SK-N-SH treated with all-trans-retinoic acid at 6 μM for 48 hours (cell line): ENCODE measurements around the gene IL20.

Experiments
- ARNTL ChIP-seq: fragments of 450-650 bp; formaldehyde crosslinking; IDR thresholded peaks from 2 replicates; pipeline ENCODE4 v1.5.0; 2020; ENCODE audit warnings: low read depth, mild to moderate bottlenecking, moderate library complexity, borderline replicate concordance
- CSDC2 ChIP-seq: fragments of 250-450 bp; sonication (Bioruptor Pico); IDR thresholded peaks from 2 replicates; pipeline ENCODE4 v1.5.0; 2020; ENCODE audit warnings: mild to moderate bottlenecking, moderate library complexity
- ESRRG ChIP-seq: fragments of 250-450 bp; sonication (Bioruptor Pico); IDR thresholded peaks from 2 replicates; pipeline ENCODE4 v1.6.1; 2021; ENCODE audit warnings: mild to moderate bottlenecking
- OSR1 ChIP-seq: fragments of 250-450 bp; sonication (Bioruptor Pico); IDR thresholded peaks from 2 replicates; pipeline ENCODE4 v1.8.0; 2022; ENCODE audit warnings: moderate library complexity, mild to moderate bottlenecking, inconsistent platforms
- PPARA ChIP-seq: fragments of 250-450 bp; sonication (Bioruptor Pico); IDR thresholded peaks from 2 replicates; pipeline ENCODE4 v1.5.0; 2020; ENCODE audit warnings: mild to moderate bottlenecking, borderline replicate concordance
- RARB ChIP-seq: fragments of 250-450 bp; sonication (Bioruptor Pico); IDR thresholded peaks from 2 replicates; pipeline ENCODE4 v1.8.0; 2021; ENCODE audit warnings: mild to moderate bottlenecking, moderate library complexity
- ZFP30 ChIP-seq: fragments of 450-650 bp; formaldehyde crosslinking; IDR thresholded peaks from 2 replicates; pipeline ENCODE4 v1.5.0; 2022; ENCODE audit warnings: mild to moderate bottlenecking, moderate library complexity
- ZNF70 ChIP-seq: fragments of 450-650 bp; formaldehyde crosslinking; IDR thresholded peaks from 2 replicates; pipeline ENCODE4 v1.5.0; 2020; ENCODE audit warnings: mild to moderate bottlenecking, moderate library complexity
- TF ChIP-seq, protein P1 (sequence below): fragments of 250-450 bp; sonication (Bioruptor Pico); IDR thresholded peaks from 2 replicates; pipeline ENCODE4 v1.5.1; 2021; ENCODE audit warnings: mild to moderate bottlenecking, moderate library complexity
- TF ChIP-seq, protein P2 (sequence below): fragments of 250-450 bp; sonication (Bioruptor Pico); IDR thresholded peaks from 2 replicates; pipeline ENCODE4 v1.8.0; 2020; ENCODE audit warnings: mild to moderate bottlenecking, moderate library complexity, borderline replicate concordance
- TF ChIP-seq, protein P3 (sequence below): fragments of 250-450 bp; sonication (Bioruptor Pico); IDR thresholded peaks from 2 replicates; pipeline ENCODE4 v1.5.0; 2020; ENCODE audit warnings: mild to moderate bottlenecking, moderate library complexity
- TF ChIP-seq, protein P4 (sequence below): fragments of 250-450 bp; sonication (Bioruptor Pico); IDR thresholded peaks from 2 replicates; pipeline ENCODE4 v1.8.0; 2021; ENCODE audit warnings: low read depth, mild to moderate bottlenecking, moderate library complexity, borderline replicate concordance

DNA sequence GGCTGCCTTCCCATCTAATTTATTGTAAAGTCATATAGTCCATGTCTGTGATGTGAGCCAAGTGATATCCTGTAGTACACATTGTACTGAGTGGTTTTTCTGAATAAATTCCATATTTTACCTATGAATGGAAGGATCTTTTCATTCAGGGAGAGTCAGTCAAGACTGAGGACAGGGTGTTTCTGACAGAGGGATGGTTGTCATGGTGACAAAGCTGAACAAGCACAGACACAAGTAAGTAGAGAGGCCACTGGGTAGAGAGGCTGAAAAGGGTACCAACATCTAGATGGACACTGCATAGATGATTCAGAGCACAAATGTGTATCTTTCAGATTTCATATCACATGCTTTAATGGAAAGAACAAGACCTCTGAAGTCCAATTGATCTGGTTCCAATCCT lies 22.6 kb upstream of the IL20 start:
- TF ChIP-seq, protein P1, sequence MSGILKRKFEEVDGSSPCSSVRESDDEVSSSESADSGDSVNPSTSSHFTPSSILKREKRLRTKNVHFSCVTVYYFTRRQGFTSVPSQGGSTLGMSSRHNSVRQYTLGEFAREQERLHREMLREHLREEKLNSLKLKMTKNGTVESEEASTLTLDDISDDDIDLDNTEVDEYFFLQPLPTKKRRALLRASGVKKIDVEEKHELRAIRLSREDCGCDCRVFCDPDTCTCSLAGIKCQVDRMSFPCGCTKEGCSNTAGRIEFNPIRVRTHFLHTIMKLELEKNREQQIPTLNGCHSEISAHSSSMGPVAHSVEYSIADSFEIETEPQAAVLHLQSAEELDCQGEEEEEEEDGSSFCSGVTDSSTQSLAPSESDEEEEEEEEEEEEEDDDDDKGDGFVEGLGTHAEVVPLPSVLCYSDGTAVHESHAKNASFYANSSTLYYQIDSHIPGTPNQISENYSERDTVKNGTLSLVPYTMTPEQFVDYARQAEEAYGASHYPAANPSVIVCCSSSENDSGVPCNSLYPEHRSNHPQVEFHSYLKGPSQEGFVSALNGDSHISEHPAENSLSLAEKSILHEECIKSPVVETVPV (CRISPR knock-in tag) = no peak
- TF ChIP-seq ZFP30 (no peak), PPARA (CRISPR knock-in tag) (no peak), OSR1 (CRISPR knock-in tag) (no peak), ESRRG (CRISPR knock-in tag) (no peak), ZNF70 (CRISPR knock-in tag) (no peak), RARB (CRISPR knock-in tag) (no peak), CSDC2 (CRISPR knock-in tag) (no peak), ARNTL (no peak)
- TF ChIP-seq, protein P2, sequence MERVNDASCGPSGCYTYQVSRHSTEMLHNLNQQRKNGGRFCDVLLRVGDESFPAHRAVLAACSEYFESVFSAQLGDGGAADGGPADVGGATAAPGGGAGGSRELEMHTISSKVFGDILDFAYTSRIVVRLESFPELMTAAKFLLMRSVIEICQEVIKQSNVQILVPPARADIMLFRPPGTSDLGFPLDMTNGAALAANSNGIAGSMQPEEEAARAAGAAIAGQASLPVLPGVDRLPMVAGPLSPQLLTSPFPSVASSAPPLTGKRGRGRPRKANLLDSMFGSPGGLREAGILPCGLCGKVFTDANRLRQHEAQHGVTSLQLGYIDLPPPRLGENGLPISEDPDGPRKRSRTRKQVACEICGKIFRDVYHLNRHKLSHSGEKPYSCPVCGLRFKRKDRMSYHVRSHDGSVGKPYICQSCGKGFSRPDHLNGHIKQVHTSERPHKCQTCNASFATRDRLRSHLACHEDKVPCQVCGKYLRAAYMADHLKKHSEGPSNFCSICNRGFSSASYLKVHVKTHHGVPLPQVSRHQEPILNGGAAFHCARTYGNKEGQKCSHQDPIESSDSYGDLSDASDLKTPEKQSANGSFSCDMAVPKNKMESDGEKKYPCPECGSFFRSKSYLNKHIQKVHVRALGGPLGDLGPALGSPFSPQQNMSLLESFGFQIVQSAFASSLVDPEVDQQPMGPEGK (CRISPR knock-in tag) = no peak
- TF ChIP-seq, protein P3, sequence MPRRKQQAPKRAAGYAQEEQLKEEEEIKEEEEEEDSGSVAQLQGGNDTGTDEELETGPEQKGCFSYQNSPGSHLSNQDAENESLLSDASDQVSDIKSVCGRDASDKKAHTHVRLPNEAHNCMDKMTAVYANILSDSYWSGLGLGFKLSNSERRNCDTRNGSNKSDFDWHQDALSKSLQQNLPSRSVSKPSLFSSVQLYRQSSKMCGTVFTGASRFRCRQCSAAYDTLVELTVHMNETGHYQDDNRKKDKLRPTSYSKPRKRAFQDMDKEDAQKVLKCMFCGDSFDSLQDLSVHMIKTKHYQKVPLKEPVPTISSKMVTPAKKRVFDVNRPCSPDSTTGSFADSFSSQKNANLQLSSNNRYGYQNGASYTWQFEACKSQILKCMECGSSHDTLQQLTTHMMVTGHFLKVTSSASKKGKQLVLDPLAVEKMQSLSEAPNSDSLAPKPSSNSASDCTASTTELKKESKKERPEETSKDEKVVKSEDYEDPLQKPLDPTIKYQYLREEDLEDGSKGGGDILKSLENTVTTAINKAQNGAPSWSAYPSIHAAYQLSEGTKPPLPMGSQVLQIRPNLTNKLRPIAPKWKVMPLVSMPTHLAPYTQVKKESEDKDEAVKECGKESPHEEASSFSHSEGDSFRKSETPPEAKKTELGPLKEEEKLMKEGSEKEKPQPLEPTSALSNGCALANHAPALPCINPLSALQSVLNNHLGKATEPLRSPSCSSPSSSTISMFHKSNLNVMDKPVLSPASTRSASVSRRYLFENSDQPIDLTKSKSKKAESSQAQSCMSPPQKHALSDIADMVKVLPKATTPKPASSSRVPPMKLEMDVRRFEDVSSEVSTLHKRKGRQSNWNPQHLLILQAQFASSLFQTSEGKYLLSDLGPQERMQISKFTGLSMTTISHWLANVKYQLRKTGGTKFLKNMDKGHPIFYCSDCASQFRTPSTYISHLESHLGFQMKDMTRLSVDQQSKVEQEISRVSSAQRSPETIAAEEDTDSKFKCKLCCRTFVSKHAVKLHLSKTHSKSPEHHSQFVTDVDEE (CRISPR knock-in tag) = no peak
- TF ChIP-seq, protein P4, sequence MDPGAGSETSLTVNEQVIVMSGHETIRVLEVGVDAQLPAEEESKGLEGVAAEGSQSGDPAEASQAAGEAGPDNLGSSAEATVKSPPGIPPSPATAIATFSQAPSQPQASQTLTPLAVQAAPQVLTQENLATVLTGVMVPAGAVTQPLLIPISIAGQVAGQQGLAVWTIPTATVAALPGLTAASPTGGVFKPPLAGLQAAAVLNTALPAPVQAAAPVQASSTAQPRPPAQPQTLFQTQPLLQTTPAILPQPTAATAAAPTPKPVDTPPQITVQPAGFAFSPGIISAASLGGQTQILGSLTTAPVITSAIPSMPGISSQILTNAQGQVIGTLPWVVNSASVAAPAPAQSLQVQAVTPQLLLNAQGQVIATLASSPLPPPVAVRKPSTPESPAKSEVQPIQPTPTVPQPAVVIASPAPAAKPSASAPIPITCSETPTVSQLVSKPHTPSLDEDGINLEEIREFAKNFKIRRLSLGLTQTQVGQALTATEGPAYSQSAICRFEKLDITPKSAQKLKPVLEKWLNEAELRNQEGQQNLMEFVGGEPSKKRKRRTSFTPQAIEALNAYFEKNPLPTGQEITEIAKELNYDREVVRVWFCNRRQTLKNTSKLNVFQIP = no peak
